H9 (cell line): Measurements from ENCODE around the gene PLCL1. TPM values are rescaled to one million over a fixed set of nuclear protein-coding genes. Genes with fewer than 3 reads are reported as not detected.

Experiments used
- DNase-seq: peaks from one replicate; pipeline ENCODE4 v3.0.0-alpha.2; 2017
- H2AFZ ChIP-seq: one replicate; pipeline ENCODE4 v1.6.1; 2013; ENCODE audit warnings: mild to moderate bottlenecking, low read length, control low read depth, moderate library complexity
- H2AK5ac ChIP-seq: 2 replicates; pipeline ENCODE4 v1.6.1; 2013; ENCODE audit warnings: low read length, control low read depth, mixed read lengths; ENCODE audit not compliant: insufficient read length
- H2BK120ac ChIP-seq: one replicate; pipeline ENCODE4 v1.6.1; 2013; ENCODE audit warnings: low read depth, mild to moderate bottlenecking, low read length, control low read depth, inconsistent platforms; ENCODE audit not compliant: poor library complexity, severe bottlenecking
- H2BK12ac ChIP-seq: 2 replicates; pipeline ENCODE4 v1.6.1; 2013; ENCODE audit warnings: low read length, control low read depth, mixed read lengths, low read depth; ENCODE audit not compliant: insufficient read length
- H2BK15ac ChIP-seq: 2 replicates; pipeline ENCODE4 v1.6.1; 2013; ENCODE audit warnings: low read depth, low read length, control low read depth
- H2BK20ac ChIP-seq: one replicate; pipeline ENCODE4 v1.6.1; 2013; ENCODE audit warnings: low read depth, mild to moderate bottlenecking, low read length, control low read depth, inconsistent platforms; ENCODE audit not compliant: poor library complexity, severe bottlenecking
- H2BK5ac ChIP-seq: 2 replicates; pipeline ENCODE4 v1.6.1; 2013; ENCODE audit warnings: low read length, control low read depth, mixed read lengths; ENCODE audit not compliant: insufficient read length
- H3K14ac ChIP-seq: 2 replicates; pipeline ENCODE4 v1.6.1; 2013; ENCODE audit warnings: low read length, control low read depth; ENCODE audit not compliant: insufficient read depth
- H3K18ac ChIP-seq: 2 replicates; pipeline ENCODE4 v1.6.1; 2013; ENCODE audit warnings: low read depth, mild to moderate bottlenecking, mixed read lengths, low read length, control low read depth; ENCODE audit not compliant: insufficient read length
- H3K23ac ChIP-seq: 2 replicates; pipeline ENCODE4 v1.6.1; 2013; ENCODE audit warnings: low read length, control low read depth, mixed read lengths, low read depth; ENCODE audit not compliant: insufficient read length
- H3K23me2 ChIP-seq: 2 replicates; pipeline ENCODE4 v1.6.1; 2013; ENCODE audit warnings: low read depth, mild to moderate bottlenecking, mixed read lengths, low read length, control low read depth; ENCODE audit not compliant: insufficient read length, poor library complexity, severe bottlenecking
- H3K27ac ChIP-seq: 2 replicates; pipeline ENCODE4 v1.5.1; 2013; ENCODE audit warnings: low read length, control low read depth, mixed read lengths, low read depth; ENCODE audit not compliant: insufficient read length
- H3K27me3 ChIP-seq: 2 replicates; pipeline ENCODE4 v1.6.1; 2013; ENCODE audit warnings: low read length, control low read depth, inconsistent platforms; ENCODE audit not compliant: insufficient read depth
- H3K4ac ChIP-seq: 2 replicates; pipeline ENCODE4 v1.6.1; 2013; ENCODE audit warnings: low read depth, mild to moderate bottlenecking, control low read depth, inconsistent platforms, low read length, moderate library complexity
- H3K4me1 ChIP-seq: 2 replicates; pipeline ENCODE4 v1.6.1; 2013; ENCODE audit warnings: low read length, control low read depth, inconsistent platforms; ENCODE audit not compliant: insufficient read depth
- H3K4me2 ChIP-seq: 2 replicates; pipeline ENCODE4 v1.6.1; 2013; ENCODE audit warnings: low read length, control low read depth, mixed read lengths; ENCODE audit not compliant: insufficient read length, insufficient read depth
- H3K56ac ChIP-seq: 2 replicates; pipeline ENCODE4 v1.6.1; 2013; ENCODE audit warnings: low read depth, mild to moderate bottlenecking, mixed read lengths, low read length, control low read depth; ENCODE audit not compliant: insufficient read length
- H3K79me1 ChIP-seq: 2 replicates; pipeline ENCODE4 v1.6.1; 2013; ENCODE audit warnings: low read depth, mild to moderate bottlenecking, moderate library complexity, low read length, control low read depth, inconsistent platforms; ENCODE audit not compliant: insufficient read depth, poor library complexity, severe bottlenecking
- H3K79me2 ChIP-seq: 2 replicates; pipeline ENCODE4 v1.6.1; 2013; ENCODE audit warnings: low read length, control low read depth, inconsistent platforms; ENCODE audit not compliant: insufficient read depth
- H3K9ac ChIP-seq: 2 replicates; pipeline ENCODE4 v1.6.1; 2013; ENCODE audit warnings: low read length, control low read depth, mixed read lengths; ENCODE audit not compliant: insufficient read length; ENCODE audit errors: extremely low read depth
- H3K9me3 ChIP-seq: one replicate; pipeline ENCODE4 v1.6.1; 2013; ENCODE audit warnings: low read depth, low read length, inconsistent platforms; ENCODE audit not compliant: control insufficient read depth
- H3T11ph ChIP-seq: one replicate; pipeline ENCODE4 v1.6.1; 2013; ENCODE audit warnings: mild to moderate bottlenecking, low read length, control low read depth, inconsistent platforms
- H4K20me1 ChIP-seq: one replicate; pipeline ENCODE4 v1.6.1; 2013; ENCODE audit not compliant: control insufficient read depth, insufficient read length, insufficient read depth
- H4K5ac ChIP-seq: 2 replicates; pipeline ENCODE4 v1.6.1; 2013; ENCODE audit warnings: low read depth, mild to moderate bottlenecking, mixed read lengths, low read length, control low read depth; ENCODE audit not compliant: insufficient read length
- H4K8ac ChIP-seq: replicated peaks from 2 replicates; pipeline ENCODE4 v1.6.1; 2013; ENCODE audit warnings: low read length, control low read depth, mixed read lengths, low read depth; ENCODE audit not compliant: insufficient read length
- H4K91ac ChIP-seq: 2 replicates; pipeline ENCODE4 v1.6.1; 2013; ENCODE audit warnings: low read depth, mild to moderate bottlenecking, moderate library complexity, mixed read lengths, low read length, control low read depth; ENCODE audit not compliant: insufficient read length
- H3K27ac Mint-ChIP-seq, 3 experiments: 2 replicates in 2 of 3; 3 replicates in 1 of 3; pipeline ENCODE4 v1.8.0; 2020 to 2021; ENCODE audit warnings: mixed read lengths in 3 of 3, mild to moderate bottlenecking in 1 of 3, moderate library complexity in 1 of 3
- H3K27me3 Mint-ChIP-seq: 2 replicates; pipeline ENCODE4 v1.8.0; 2021; ENCODE audit warnings: low read depth, mild to moderate bottlenecking, moderate library complexity, mixed read lengths
- H3K36me3 Mint-ChIP-seq, 3 experiments: 2 replicates in 2 of 3; 3 replicates in 1 of 3; pipeline ENCODE4 v1.8.0; 2020 to 2021; ENCODE audit warnings: low read depth in 3 of 3, mixed read lengths in 3 of 3; ENCODE audit not compliant: insufficient read depth in 1 of 3
- H3K4me1 Mint-ChIP-seq, 2 experiments: 2 replicates each; pipeline ENCODE4 v1.8.0; 2020; ENCODE audit warnings: mixed read lengths in 2 of 2
- H3K4me3 Mint-ChIP-seq, 2 experiments: 2 replicates in 1 of 2; 3 replicates in 1 of 2; pipeline ENCODE4 v1.8.0; 2020 to 2021; ENCODE audit warnings: mild to moderate bottlenecking in 2 of 2, mixed read lengths in 2 of 2, moderate library complexity in 1 of 2
- H3K9me3 Mint-ChIP-seq, 2 experiments: 2 replicates in 1 of 2; 3 replicates in 1 of 2; pipeline ENCODE4 v1.8.0; 2020; ENCODE audit warnings: mild to moderate bottlenecking in 2 of 2, mixed read lengths in 2 of 2, moderate library complexity in 1 of 2
- whole genome bisulfite sequencing: extraction: QIAGEN DNeasy Blood & Tissue Kit; methylation state at CpG from one replicate; pipeline ENCODE4 v1.1.7; 2013; ENCODE audit warnings: missing lambda C conversion rate, low lambda C conversion rate, mixed read lengths; ENCODE audit not compliant: insufficient read length; ENCODE audit errors: extremely low coverage; 5-methylcytosine and 5-hydroxymethylcytosine counted together
- total RNA-seq: library from RNA; stranded (reverse); gene quantifications from 2 replicates; pipeline ENCODE4 v1.2.1, GENCODE V29; 2021
- TF ChIP-seq, protein P1 (sequence below): fragments of 200-600 bp; sonication (generic); conservative IDR thresholded peaks from 3 replicates; pipeline ENCODE4 v1.8.0; 2021; ENCODE audit warnings: antibody characterized with exemption, mild to moderate bottlenecking

PLCL1 gene
- total RNA-seq, 1 experiment from 2014 or later, result 0.04 TPM

DNA sequence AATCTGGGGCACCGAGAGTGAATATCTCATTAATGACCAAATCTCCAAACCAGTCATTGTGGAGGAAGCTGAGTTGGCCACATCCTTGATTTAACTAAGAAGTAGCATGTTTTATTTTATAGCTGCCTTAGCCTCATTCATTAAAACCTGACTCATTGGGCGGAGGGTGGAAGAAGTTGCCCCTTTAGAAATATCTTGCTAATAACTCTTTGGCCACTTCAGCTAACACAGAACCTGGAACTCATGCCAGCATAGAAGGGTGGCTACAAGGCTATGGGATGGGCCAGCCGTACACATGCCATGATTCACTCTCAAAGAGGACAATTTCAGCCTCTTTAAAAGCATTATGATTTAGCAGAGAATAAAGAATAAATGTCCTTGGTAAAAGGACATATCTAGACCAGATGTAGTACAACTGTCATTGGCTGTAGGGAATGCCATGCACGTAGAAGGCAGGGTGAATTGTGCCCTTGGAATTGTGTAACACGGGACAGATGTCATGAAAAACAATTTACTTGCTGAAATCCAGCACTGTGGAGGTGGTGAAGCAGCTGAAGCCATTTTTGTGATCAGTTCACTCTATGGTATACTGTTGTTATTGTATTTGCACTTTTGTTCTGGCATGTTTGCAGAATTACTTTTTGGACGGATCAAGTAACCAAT is 330.0 kb downstream of the PLCL1 start:
- Histone ChIP-seq H3K18ac (no peak overlapping the region), H2BK5ac (no peak overlapping the region), H2AK5ac (no peak overlapping the region), H2BK12ac (no peak overlapping the region), H3K27me3 (no peaks in the 10 kb centered on the region), H3K23ac (no peak overlapping the region), H3K9ac (no peak overlapping the region), H2BK20ac (no peak overlapping the region), H3K79me2 (no peaks in the 10 kb centered on the region), H3K79me1 (no peaks in the 10 kb centered on the region), H3K56ac (no peak overlapping the region), H3K27ac (no peak overlapping the region), H4K20me1 (no peaks in the 10 kb centered on the region), H3K9me3 (no peaks in the 10 kb centered on the region), H4K5ac (no peak overlapping the region), H2BK15ac (no peak overlapping the region), H4K8ac (no peak overlapping the region), H3K4me2 (no peak overlapping the region), H4K91ac (no peak overlapping the region), H3K4me1 (no peaks in the 10 kb centered on the region), H3T11ph (no peak overlapping the region), H3K14ac (no peak overlapping the region), H2AFZ (no peak overlapping the region), H2BK120ac (no peak overlapping the region), H3K23me2 (no peaks in the 10 kb centered on the region), H3K4ac (no peak overlapping the region)
- Mint-ChIP-seq H3K4me1 (no peaks in the 10 kb centered on the region), H3K36me3 (no peaks in the 10 kb centered on the region), H3K4me3 (no peak overlapping the region), H3K27me3 (no peaks in the 10 kb centered on the region), H3K9me3 (no peaks in the 10 kb centered on the region), H3K27ac (no peak overlapping the region; a peak in 1 of 7 replicates)
- TF ChIP-seq, protein P1, sequence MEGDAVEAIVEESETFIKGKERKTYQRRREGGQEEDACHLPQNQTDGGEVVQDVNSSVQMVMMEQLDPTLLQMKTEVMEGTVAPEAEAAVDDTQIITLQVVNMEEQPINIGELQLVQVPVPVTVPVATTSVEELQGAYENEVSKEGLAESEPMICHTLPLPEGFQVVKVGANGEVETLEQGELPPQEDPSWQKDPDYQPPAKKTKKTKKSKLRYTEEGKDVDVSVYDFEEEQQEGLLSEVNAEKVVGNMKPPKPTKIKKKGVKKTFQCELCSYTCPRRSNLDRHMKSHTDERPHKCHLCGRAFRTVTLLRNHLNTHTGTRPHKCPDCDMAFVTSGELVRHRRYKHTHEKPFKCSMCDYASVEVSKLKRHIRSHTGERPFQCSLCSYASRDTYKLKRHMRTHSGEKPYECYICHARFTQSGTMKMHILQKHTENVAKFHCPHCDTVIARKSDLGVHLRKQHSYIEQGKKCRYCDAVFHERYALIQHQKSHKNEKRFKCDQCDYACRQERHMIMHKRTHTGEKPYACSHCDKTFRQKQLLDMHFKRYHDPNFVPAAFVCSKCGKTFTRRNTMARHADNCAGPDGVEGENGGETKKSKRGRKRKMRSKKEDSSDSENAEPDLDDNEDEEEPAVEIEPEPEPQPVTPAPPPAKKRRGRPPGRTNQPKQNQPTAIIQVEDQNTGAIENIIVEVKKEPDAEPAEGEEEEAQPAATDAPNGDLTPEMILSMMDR, result no peak
- no CpG with 5 or more reads among the region's 6 CpGs for WGBS
- DNase-seq, result no peak
